ENCODE data around the gene SLC50A1.

- TF ChIP-seq ZNF274 (IDR thresholded peaks at IDR 0.05; ENCODE audit: low read depth, low read length) (no peak), SUZ12 (IDR thresholded peaks at IDR 0.05; ENCODE audit: extremely low read depth, insufficient read depth, insufficient read length) (no peak)
These were observed 39.0 kb downstream of the SLC50A1 start for GRCh38 chr1:155174324-155175280.
